H1 (cell line): ENCODE results near the gene NEDD4L. TPM values are rescaled to one million over a fixed set of nuclear protein-coding genes. Genes with fewer than 3 reads are reported as not detected.

Source experiments
- polyA plus RNA-seq, 7 experiments: library from polyadenylated mRNA; depleted of rRNA in 3 of 7; stranded (reverse) in 5 of 7; unstranded in 2 of 7; fragments of >200 nt in 5 of 7; fragments of 200-250 nt in 2 of 7; gene quantifications; 1 replicate in 5 of 7; 2 replicates in 1 of 7; 4 replicates in 1 of 7; pipeline versions ENCODE4 v1.2.1 to v1.2.3, GENCODE V29; 2011 to 2013; ENCODE audit warnings: missing spikeins in 2 of 7, mixed read lengths in 2 of 7
- total RNA-seq: library from RNA; stranded (reverse); fragmentation: NEBNext Ultra II Directional; extraction: Animal tissue kit (Norgen Biotek cat#: 25700); gene quantifications from 2 replicates; pipeline ENCODE4 v1.2.1, GENCODE V29; 2021
- TF ChIP-seq, protein P1 (sequence below): fragments of 300-600 bp; sonication (generic); IDR thresholded peaks from 2 replicates; pipeline ENCODE4 v1.7.1; 2012; ENCODE audit warnings: low read length, moderate library complexity, mild to moderate bottlenecking, inconsistent platforms; ENCODE audit not compliant: insufficient replicate concordance

Gene NEDD4L
- total and polyA plus RNA-seq, 2 of the 8 experiments (the other 6 are each of a cell fraction or from before 2014, with no cell fraction given), result 37.3 to 69.8 TPM

DNA sequence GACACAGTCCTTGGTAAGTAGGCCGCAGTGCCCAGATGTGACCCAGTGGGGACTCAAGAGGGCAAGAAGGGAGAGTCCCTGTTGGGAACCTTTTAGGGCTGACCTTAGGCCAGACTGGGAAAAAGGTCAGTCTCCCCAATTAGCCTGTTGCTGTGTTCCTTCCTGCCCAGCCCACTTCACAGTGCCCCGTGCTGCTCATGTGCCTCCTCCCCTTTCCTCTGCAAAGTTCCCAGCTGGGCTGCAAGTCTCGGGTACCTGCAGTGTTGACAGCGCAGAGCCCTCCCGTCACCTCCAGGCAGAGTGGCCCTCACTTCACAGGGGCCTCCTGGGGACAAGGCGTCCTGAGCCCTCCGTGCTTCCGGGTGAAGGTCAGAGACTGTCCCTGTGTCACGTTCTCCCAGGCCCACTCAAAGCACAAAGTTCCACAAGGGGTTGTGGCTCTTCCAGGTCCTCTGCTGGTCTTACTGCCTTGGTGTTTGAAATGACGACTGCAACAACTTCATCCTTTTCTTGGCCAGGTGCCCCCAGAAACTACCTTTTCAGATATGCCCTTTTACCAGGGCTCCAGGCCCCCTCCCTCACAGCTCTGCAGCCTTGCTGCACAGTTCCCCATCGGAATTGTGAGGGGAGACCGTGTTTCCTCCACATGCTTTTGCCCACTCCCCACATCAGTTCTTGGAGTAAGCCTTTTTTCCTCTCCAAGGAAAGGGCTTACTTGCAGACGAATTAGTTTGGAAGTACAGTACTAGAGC is 359.1 kb downstream of the NEDD4L start (continued):
- TF ChIP-seq, protein P1, sequence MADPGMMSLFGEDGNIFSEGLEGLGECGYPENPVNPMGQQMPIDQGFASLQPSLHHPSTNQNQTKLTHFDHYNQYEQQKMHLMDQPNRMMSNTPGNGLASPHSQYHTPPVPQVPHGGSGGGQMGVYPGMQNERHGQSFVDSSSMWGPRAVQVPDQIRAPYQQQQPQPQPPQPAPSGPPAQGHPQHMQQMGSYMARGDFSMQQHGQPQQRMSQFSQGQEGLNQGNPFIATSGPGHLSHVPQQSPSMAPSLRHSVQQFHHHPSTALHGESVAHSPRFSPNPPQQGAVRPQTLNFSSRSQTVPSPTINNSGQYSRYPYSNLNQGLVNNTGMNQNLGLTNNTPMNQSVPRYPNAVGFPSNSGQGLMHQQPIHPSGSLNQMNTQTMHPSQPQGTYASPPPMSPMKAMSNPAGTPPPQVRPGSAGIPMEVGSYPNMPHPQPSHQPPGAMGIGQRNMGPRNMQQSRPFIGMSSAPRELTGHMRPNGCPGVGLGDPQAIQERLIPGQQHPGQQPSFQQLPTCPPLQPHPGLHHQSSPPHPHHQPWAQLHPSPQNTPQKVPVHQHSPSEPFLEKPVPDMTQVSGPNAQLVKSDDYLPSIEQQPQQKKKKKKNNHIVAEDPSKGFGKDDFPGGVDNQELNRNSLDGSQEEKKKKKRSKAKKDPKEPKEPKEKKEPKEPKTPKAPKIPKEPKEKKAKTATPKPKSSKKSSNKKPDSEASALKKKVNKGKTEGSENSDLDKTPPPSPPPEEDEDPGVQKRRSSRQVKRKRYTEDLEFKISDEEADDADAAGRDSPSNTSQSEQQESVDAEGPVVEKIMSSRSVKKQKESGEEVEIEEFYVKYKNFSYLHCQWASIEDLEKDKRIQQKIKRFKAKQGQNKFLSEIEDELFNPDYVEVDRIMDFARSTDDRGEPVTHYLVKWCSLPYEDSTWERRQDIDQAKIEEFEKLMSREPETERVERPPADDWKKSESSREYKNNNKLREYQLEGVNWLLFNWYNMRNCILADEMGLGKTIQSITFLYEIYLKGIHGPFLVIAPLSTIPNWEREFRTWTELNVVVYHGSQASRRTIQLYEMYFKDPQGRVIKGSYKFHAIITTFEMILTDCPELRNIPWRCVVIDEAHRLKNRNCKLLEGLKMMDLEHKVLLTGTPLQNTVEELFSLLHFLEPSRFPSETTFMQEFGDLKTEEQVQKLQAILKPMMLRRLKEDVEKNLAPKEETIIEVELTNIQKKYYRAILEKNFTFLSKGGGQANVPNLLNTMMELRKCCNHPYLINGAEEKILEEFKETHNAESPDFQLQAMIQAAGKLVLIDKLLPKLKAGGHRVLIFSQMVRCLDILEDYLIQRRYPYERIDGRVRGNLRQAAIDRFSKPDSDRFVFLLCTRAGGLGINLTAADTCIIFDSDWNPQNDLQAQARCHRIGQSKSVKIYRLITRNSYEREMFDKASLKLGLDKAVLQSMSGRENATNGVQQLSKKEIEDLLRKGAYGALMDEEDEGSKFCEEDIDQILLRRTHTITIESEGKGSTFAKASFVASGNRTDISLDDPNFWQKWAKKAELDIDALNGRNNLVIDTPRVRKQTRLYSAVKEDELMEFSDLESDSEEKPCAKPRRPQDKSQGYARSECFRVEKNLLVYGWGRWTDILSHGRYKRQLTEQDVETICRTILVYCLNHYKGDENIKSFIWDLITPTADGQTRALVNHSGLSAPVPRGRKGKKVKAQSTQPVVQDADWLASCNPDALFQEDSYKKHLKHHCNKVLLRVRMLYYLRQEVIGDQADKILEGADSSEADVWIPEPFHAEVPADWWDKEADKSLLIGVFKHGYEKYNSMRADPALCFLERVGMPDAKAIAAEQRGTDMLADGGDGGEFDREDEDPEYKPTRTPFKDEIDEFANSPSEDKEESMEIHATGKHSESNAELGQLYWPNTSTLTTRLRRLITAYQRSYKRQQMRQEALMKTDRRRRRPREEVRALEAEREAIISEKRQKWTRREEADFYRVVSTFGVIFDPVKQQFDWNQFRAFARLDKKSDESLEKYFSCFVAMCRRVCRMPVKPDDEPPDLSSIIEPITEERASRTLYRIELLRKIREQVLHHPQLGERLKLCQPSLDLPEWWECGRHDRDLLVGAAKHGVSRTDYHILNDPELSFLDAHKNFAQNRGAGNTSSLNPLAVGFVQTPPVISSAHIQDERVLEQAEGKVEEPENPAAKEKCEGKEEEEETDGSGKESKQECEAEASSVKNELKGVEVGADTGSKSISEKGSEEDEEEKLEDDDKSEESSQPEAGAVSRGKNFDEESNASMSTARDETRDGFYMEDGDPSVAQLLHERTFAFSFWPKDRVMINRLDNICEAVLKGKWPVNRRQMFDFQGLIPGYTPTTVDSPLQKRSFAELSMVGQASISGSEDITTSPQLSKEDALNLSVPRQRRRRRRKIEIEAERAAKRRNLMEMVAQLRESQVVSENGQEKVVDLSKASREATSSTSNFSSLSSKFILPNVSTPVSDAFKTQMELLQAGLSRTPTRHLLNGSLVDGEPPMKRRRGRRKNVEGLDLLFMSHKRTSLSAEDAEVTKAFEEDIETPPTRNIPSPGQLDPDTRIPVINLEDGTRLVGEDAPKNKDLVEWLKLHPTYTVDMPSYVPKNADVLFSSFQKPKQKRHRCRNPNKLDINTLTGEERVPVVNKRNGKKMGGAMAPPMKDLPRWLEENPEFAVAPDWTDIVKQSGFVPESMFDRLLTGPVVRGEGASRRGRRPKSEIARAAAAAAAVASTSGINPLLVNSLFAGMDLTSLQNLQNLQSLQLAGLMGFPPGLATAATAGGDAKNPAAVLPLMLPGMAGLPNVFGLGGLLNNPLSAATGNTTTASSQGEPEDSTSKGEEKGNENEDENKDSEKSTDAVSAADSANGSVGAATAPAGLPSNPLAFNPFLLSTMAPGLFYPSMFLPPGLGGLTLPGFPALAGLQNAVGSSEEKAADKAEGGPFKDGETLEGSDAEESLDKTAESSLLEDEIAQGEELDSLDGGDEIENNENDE, result no peak
